ENCODE data around the gene PPP3CA.
"Not testable (repeated sequence)": the region's sequence is repeated elsewhere in the genome, so short reads cannot be mapped to it uniquely, and the experiment has no call there.

PPP3CA gene

GRCh38 chr4:101131058-101131457, 216.3 kb downstream of the PPP3CA start:
- DNase-seq: not testable (repeated sequence)

- not testable (repeated sequence) for DNase-seq
These were observed 218.4 kb downstream of the PPP3CA start for GRCh38 chr4:101128898-101129297.

GRCh38 chr4:101128473-101128872, 218.9 kb downstream of the PPP3CA start:
- DNase-seq: no peak

- DNase-seq: no peak
These were observed 220.0 kb downstream of the PPP3CA start for GRCh38 chr4:101127176-101127790.

GRCh38 chr4:101126059-101126458, 221.3 kb downstream of the PPP3CA start:
- DNase-seq: no peak

GRCh38 chr4:101125045-101125942, 222.0 kb downstream of the PPP3CA start:
- no peak for DNase-seq

GRCh38 chr4:101123231-101123630, 224.1 kb downstream of the PPP3CA start:
- DNase-seq: no peak

- DNase-seq: no peak
These were observed 225.3 kb downstream of the PPP3CA start for GRCh38 chr4:101122019-101122418.

GRCh38 chr4:101119141-101119540, 228.2 kb downstream of the PPP3CA start:
- DNase-seq: no peak

GRCh38 chr4:101118617-101119016, 228.7 kb downstream of the PPP3CA start:
- no peak for DNase-seq

GRCh38 chr4:101115887-101116286, 231.4 kb downstream of the PPP3CA start:
- no peak for DNase-seq

GRCh38 chr4:101114936-101115372, 232.4 kb downstream of the PPP3CA start:
- DNase-seq: no peak

- no peak for DNase-seq
These were observed 242.8 kb downstream of the PPP3CA start for GRCh38 chr4:101104312-101105052.

- DNase-seq: no peak
These were observed 243.8 kb downstream of the PPP3CA start for GRCh38 chr4:101103381-101104142.

GRCh38 chr4:101102114-101102742, 245.1 kb downstream of the PPP3CA start:
- DNase-seq: no peak

GRCh38 chr4:101101072-101101471, 246.3 kb downstream of the PPP3CA start:
- DNase-seq: no peak

- no peak for DNase-seq
These were observed 248.5 kb downstream of the PPP3CA start for GRCh38 chr4:101098666-101099400.

GRCh38 chr4:101092609-101093008, 254.7 kb downstream of the PPP3CA start:
- DNase-seq: not testable (repeated sequence)

GRCh38 chr4:101089168-101089567, 258.2 kb downstream of the PPP3CA start:
- DNase-seq: no peak

GRCh38 chr4:101086801-101087586, 260.3 kb downstream of the PPP3CA start:
- no peak for DNase-seq

GRCh38 chr4:101083131-101083530, 264.2 kb downstream of the PPP3CA start:
- DNase-seq: no peak

Data from CD4-positive, alpha-beta T cell treated with Interleukin-17A for 4 hours (primary cell).